Stimulated activated CD8-positive, alpha-beta memory T cell treated with anti-CD3 and anti-CD28 coated beads, Interleukin-15, amount 100 ng/mL, for 1 hour (primary cell): Measurements from ENCODE around the gene BEND2.

Experiments
- DNase-seq: peaks from one replicate; pipeline ENCODE4 v3.0.0-alpha.2; 2020; ENCODE audit warnings: low read depth

Gene BEND2

GRCh38 chrX:18136816-18137215 lies 83.9 kb downstream of the BEND2 start:
- no peak for DNase-seq

GRCh38 chrX:18133605-18134004 lies 87.1 kb downstream of the BEND2 start:
- DNase-seq: no peak

- DNase-seq: no peak
These were observed 91.0 kb downstream of the BEND2 start for GRCh38 chrX:18129690-18130089.

GRCh38 chrX:18126971-18127370 lies 93.7 kb downstream of the BEND2 start:
- DNase-seq: no peak

GRCh38 chrX:18119856-18120255 lies 100.8 kb downstream of the BEND2 start:
- DNase-seq: no peak
